IMR-90 (cell line): ENCODE measurements around the gene CACNG6. TPM values are rescaled to one million over a fixed set of nuclear protein-coding genes. Genes with fewer than 3 reads are reported as not detected.

Experiments
- ATAC-seq: fragments of 200-7000 bp; cut with Tn5 transposase; 2 replicates; pipeline ENCODE4 v1.9.1; 2020; ENCODE audit warnings: low read depth, mild to moderate bottlenecking, moderate library complexity
- BruUV-seq: library from RNA; stranded (reverse); fragments of 400-500 nt; replicated peaks from 2 replicates; lab custom pipeline; 2021; lab: Mats Ljungman, UMichigan
- CTCF ChIA-PET: fragments of 300-600 bp; formaldehyde crosslinking; extraction: SDS; loops from one replicate; lab custom pipeline; 2021; ENCODE audit warnings: antibody characterized with exemption; lab: Yijun Ruan, JAX
- POLR2A ChIA-PET: fragments of 300-600 bp; sonication (Branson Sonifier 250); formaldehyde crosslinking; loops from one replicate; lab custom pipeline; 2022; ENCODE audit warnings: antibody characterized with exemption; ENCODE audit not compliant: unreplicated experiment; lab: Charles Lee
- DNase-seq: peaks from one replicate; pipeline ENCODE4 v3.0.0; 2013
- H2AFZ ChIP-seq: replicated peaks from 2 replicates; pipeline ENCODE3; 2013; ENCODE audit warnings: low read length, mild to moderate bottlenecking; ENCODE audit not compliant: poor library complexity
- H2AK5ac ChIP-seq: 2 replicates; pipeline ENCODE4 v1.6.1; 2013; ENCODE audit warnings: low read depth, low read length, inconsistent platforms
- H2AK9ac ChIP-seq: replicated peaks from 2 replicates; pipeline ENCODE3; 2013; ENCODE audit warnings: mild to moderate bottlenecking, low read depth, low read length, moderate library complexity; ENCODE audit not compliant: poor library complexity
- H2BK120ac ChIP-seq: 2 replicates; pipeline ENCODE4 v1.6.1; 2013; ENCODE audit warnings: low read depth, low read length, inconsistent platforms
- H2BK15ac ChIP-seq: 3 replicates; pipeline ENCODE4 v1.6.1; 2013; ENCODE audit warnings: low read depth, low read length, inconsistent platforms
- H2BK20ac ChIP-seq: 2 replicates; pipeline ENCODE4 v1.6.1; 2013; ENCODE audit warnings: low read depth, mild to moderate bottlenecking, inconsistent platforms, low read length, moderate library complexity
- H2BK5ac ChIP-seq: 2 replicates; pipeline ENCODE4 v1.6.1; 2013; ENCODE audit warnings: mild to moderate bottlenecking, low read depth, low read length, inconsistent platforms; ENCODE audit not compliant: poor library complexity, severe bottlenecking
- H3K14ac ChIP-seq: replicated peaks from 2 replicates; pipeline ENCODE4 v1.6.1; 2013; ENCODE audit warnings: low read depth, low read length, inconsistent platforms
- H3K18ac ChIP-seq: 2 replicates; pipeline ENCODE4 v1.6.1; 2013; ENCODE audit warnings: low read depth, low read length, control low read depth
- H3K23ac ChIP-seq: 2 replicates; pipeline ENCODE4 v1.6.1; 2013; ENCODE audit warnings: low read depth, low read length, inconsistent platforms
- H3K27ac ChIP-seq: 2 replicates; pipeline ENCODE4 v1.5.1; 2013; ENCODE audit warnings: mild to moderate bottlenecking, control low read depth, low read length; ENCODE audit not compliant: insufficient read depth
- H3K27me3 ChIP-seq: 2 replicates; pipeline ENCODE4 v1.6.1; 2013; ENCODE audit warnings: low read length; ENCODE audit not compliant: control insufficient read depth, insufficient read depth
- H3K36me3 ChIP-seq: 2 replicates; pipeline ENCODE4 v1.6.1; 2013; ENCODE audit warnings: low read length, mixed read lengths; ENCODE audit not compliant: control insufficient read depth, insufficient read depth
- H3K4ac ChIP-seq: 2 replicates; pipeline ENCODE4 v1.6.1; 2013; ENCODE audit warnings: low read depth, low read length, inconsistent platforms
- H3K4me1 ChIP-seq: 2 replicates; pipeline ENCODE4 v1.6.1; 2013; ENCODE audit warnings: low read length, mixed read lengths; ENCODE audit not compliant: control insufficient read depth, insufficient read depth
- H3K4me2 ChIP-seq: 2 replicates; pipeline ENCODE4 v1.6.1; 2013; ENCODE audit warnings: low read depth, mild to moderate bottlenecking, control low read depth, low read length, moderate library complexity
- H3K4me3 ChIP-seq: 2 replicates; pipeline ENCODE4 v1.5.1; 2013; ENCODE audit warnings: low read depth, mild to moderate bottlenecking, control low read depth, low read length, moderate library complexity; ENCODE audit not compliant: insufficient read depth
- H3K56ac ChIP-seq: 2 replicates; pipeline ENCODE4 v1.6.1; 2013; ENCODE audit warnings: low read length, inconsistent platforms; ENCODE audit not compliant: insufficient read depth; ENCODE audit errors: extremely low read depth
- H3K79me1 ChIP-seq, 2 experiments: 2 replicates each; pipeline ENCODE4 v1.6.1; 2013; ENCODE audit warnings: low read length in 2 of 2, inconsistent platforms in 1 of 2, low read depth in 1 of 2
- H3K9ac ChIP-seq: 2 replicates; pipeline ENCODE4 v1.6.1; 2013; ENCODE audit warnings: low read depth, low read length, control low read depth
- H3K9me1 ChIP-seq: 2 replicates; pipeline ENCODE4 v1.6.1; 2013; ENCODE audit warnings: low read length, inconsistent platforms; ENCODE audit not compliant: insufficient read depth
- H3K9me3 ChIP-seq: 2 replicates; pipeline ENCODE4 v1.6.1; 2013; ENCODE audit warnings: low read length; ENCODE audit not compliant: control insufficient read depth, insufficient read depth
- H4K20me1 ChIP-seq: 2 replicates; pipeline ENCODE4 v1.6.1; 2013; ENCODE audit warnings: low read length, inconsistent platforms; ENCODE audit not compliant: insufficient read depth
- H4K5ac ChIP-seq: 2 replicates; pipeline ENCODE4 v1.6.1; 2013; ENCODE audit warnings: mild to moderate bottlenecking, low read depth, low read length, control low read depth
- H4K8ac ChIP-seq, 2 experiments: 2 replicates each; pipeline ENCODE4 v1.6.1; 2013; ENCODE audit warnings: low read depth in 2 of 2, low read length in 2 of 2, control low read depth in 1 of 2, inconsistent platforms in 1 of 2
- H4K91ac ChIP-seq: 2 replicates; pipeline ENCODE4 v1.6.1; 2013; ENCODE audit warnings: low read depth, low read length, inconsistent platforms; ENCODE audit not compliant: insufficient read depth
- CHD1 ChIP-seq: IDR thresholded peaks from 2 replicates; pipeline ENCODE4 v1.6.1; 2012; ENCODE audit warnings: low read depth, low read length, improper control_type of control experiment
- MAZ ChIP-seq: IDR thresholded peaks from 2 replicates; pipeline ENCODE4 v1.6.1; 2012; ENCODE audit warnings: low read depth, mild to moderate bottlenecking, low read length, improper control_type of control experiment, moderate library complexity, borderline replicate concordance
- NFE2L2 ChIP-seq: fragments of 150-350 bp; IDR thresholded peaks from 2 replicates; pipeline ENCODE4 v1.6.1; 2016; ENCODE audit warnings: low read depth, mild to moderate bottlenecking, low read length
- RAD21 ChIP-seq: IDR thresholded peaks from 2 replicates; pipeline ENCODE4 v1.6.1; 2012; ENCODE audit warnings: low read length, improper control_type of control experiment
- WGBS, 2 experiments: methylation state at CpG; one replicate each; pipeline versions ENCODE4 v1.1.5 to v1.1.7; 2013; ENCODE audit warnings: missing lambda C conversion rate in 2 of 2; ENCODE audit not compliant: insufficient read length in 1 of 2; ENCODE audit errors: extremely low coverage in 2 of 2; 5-methylcytosine and 5-hydroxymethylcytosine counted together
- dilution Hi-C: fragments of 300-500 bp; cut with HindIII; formaldehyde crosslinking; loops from one replicate; pipeline ENCODE4 v1.14.3; 2018; ENCODE audit warnings: low sequenced_read_pairs; ENCODE audit not compliant: unreplicated experiment
- in situ Hi-C: fragments of 300-500 bp; cut with MboI; formaldehyde crosslinking; loops from 3 replicates; pipeline ENCODE4 v1.14.3; 2019; ENCODE audit warnings: low sequenced_read_pairs, inconsistent platforms, mixed read lengths
- intact Hi-C: fragments of 100-400 bp; cut with micrococcal nuclease; formaldehyde crosslinking; loops from 2 replicates; pipeline ENCODE4 v1.10.0; 2022
- polyA plus RNA-seq, 3 experiments: library from polyadenylated mRNA; depleted of rRNA; stranded (reverse); fragments of >200 nt; gene quantifications; 2 replicates each; pipeline ENCODE4 v1.2.3, GENCODE V29; 2012; ENCODE audit warnings: low replicate concordance in 1 of 3
- total RNA-seq: library from RNA; depleted of rRNA; stranded (reverse); fragments of >200 nt; gene quantifications from 2 replicates; pipeline ENCODE4 v1.2.3, GENCODE V29; 2012
- TF ChIP-seq, protein P1 (sequence below): fragments of 150-350 bp; IDR thresholded peaks from 2 replicates; pipeline ENCODE4 v1.6.1; 2016; ENCODE audit warnings: low read depth, mild to moderate bottlenecking, low read length, moderate library complexity, borderline replicate concordance
- TF ChIP-seq, protein P2 (sequence below): fragments of 150-350 bp; IDR thresholded peaks from 2 replicates; pipeline ENCODE4 v1.6.1; 2017; ENCODE audit warnings: mild to moderate bottlenecking, antibody characterized with exemption, low read length, low read depth

The CACNG6 gene
- total and polyA plus RNA-seq, 2 of the 4 experiments (the other 2 are of a cell fraction) = not detected

DNA sequence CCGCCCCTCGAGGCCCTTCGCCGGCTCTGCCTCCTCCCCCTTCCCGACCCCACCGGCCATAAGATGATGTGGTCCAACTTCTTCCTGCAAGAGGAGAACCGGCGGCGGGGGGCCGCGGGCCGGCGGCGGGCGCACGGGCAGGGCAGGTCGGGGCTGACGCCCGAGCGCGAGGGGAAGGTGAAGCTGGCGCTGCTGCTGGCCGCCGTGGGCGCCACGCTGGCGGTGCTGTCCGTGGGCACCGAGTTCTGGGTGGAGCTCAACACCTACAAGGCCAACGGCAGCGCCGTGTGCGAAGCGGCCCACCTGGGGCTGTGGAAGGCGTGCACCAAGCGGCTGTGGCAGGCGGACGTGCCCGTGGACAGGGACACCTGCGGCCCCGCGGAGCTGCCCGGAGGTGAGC lies 1.4 kb downstream of the CACNG6 start (continued):
- TF ChIP-seq, protein P1, sequence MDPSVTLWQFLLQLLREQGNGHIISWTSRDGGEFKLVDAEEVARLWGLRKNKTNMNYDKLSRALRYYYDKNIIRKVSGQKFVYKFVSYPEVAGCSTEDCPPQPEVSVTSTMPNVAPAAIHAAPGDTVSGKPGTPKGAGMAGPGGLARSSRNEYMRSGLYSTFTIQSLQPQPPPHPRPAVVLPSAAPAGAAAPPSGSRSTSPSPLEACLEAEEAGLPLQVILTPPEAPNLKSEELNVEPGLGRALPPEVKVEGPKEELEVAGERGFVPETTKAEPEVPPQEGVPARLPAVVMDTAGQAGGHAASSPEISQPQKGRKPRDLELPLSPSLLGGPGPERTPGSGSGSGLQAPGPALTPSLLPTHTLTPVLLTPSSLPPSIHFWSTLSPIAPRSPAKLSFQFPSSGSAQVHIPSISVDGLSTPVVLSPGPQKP = no peak

DNA sequence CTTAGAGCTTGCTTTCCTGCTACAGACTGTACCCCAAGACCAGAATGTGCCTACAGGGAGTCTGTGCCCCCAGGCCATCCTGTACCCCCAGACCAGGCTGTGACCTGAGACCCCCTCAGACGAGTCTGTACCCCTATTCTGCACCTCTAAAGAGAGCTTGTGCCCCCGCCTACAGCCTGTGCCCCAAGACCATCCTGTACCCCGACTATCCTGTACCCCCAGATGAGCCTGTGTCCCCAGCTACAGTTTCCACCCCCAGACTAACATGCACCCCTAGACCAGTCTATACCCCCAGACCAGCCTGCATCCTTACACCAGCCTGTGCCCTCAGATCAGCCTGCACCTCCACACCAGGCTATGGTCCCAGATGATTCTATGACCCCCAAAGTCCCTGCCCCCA lies 2.0 kb downstream of the CACNG6 start:
- Histone ChIP-seq H3K27me3 (peaks cover 34% of the 10 kb centered on the region; the same call in 1 of the 2 replicates), H3K23ac (no peak overlapping the region), H3K4ac (no peak overlapping the region), H2BK120ac (no peak overlapping the region), H4K8ac (no peak overlapping the region), H2BK20ac (no peak overlapping the region), H3K9me1 (no peaks in the 10 kb centered on the region), H3K79me1 (no peaks in the 10 kb centered on the region), H4K5ac (no peak overlapping the region), H3K36me3 (no peaks in the 10 kb centered on the region), H2AK5ac (no peak overlapping the region), H2BK15ac (no peak overlapping the region), H3K9me3 (no peaks in the 10 kb centered on the region), H3K4me1 (no peaks in the 10 kb centered on the region), H3K4me3 (no peak overlapping the region), H2AFZ (no peak overlapping the region), H3K18ac (no peak overlapping the region), H3K4me2 (no peak overlapping the region), H4K20me1 (no peaks in the 10 kb centered on the region), H3K14ac (no peak overlapping the region), H2BK5ac (no peak overlapping the region), H3K27ac (no peak overlapping the region), H3K9ac (no peak overlapping the region), H3K56ac (no peak overlapping the region), H4K91ac (no peak overlapping the region), H2AK9ac (no peak overlapping the region)
- BruUV-seq = no TSS peak
- WGBS, 2 experiments = no CpG with 5 or more reads among the region's 3 CpGs
- POLR2A ChIA-PET = no interaction called here
- in situ Hi-C loops = no loop called here
- TF ChIP-seq, protein P2, sequence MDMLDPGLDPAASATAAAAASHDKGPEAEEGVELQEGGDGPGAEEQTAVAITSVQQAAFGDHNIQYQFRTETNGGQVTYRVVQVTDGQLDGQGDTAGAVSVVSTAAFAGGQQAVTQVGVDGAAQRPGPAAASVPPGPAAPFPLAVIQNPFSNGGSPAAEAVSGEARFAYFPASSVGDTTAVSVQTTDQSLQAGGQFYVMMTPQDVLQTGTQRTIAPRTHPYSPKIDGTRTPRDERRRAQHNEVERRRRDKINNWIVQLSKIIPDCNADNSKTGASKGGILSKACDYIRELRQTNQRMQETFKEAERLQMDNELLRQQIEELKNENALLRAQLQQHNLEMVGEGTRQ = no peak
- TF ChIP-seq NFE2L2 (no peak), RAD21 (no peak), CHD1 (no peak), MAZ (no peak)
- no peak for ATAC-seq
- CTCF ChIA-PET = interaction anchor here (0.6 kb wide), 1 partner anchor 26 kb away, joined by 3 read pairs; no protein-coding TSS in a partner anchor
- dilution Hi-C loops = no loop called here
- intact Hi-C loops = no loop called here
- no peak for DNase-seq
